Testis (tissue), 3 donors: ENCODE results near the gene TAF1. TPM values are rescaled to one million over a fixed set of nuclear protein-coding genes. Genes with fewer than 3 reads are reported as not detected.
"Not testable (repeated sequence)": the region's sequence is repeated elsewhere in the genome, so short reads cannot be mapped to it uniquely, and the experiment has no call there.

Experiments used
- DNase-seq: peaks from one replicate; pipeline ENCODE4 v3.0.0-alpha.2; 2019
- H3K27ac ChIP-seq, 2 donors: fragments of 200-600 bp; sonication (generic); one replicate each; pipeline ENCODE4 v1.5.1; 2019
- H3K27me3 ChIP-seq: fragments of 200-600 bp; sonication (generic); one replicate; pipeline ENCODE4 v1.5.1; 2019
- H3K36me3 ChIP-seq: fragments of 200-600 bp; sonication (generic); one replicate; pipeline ENCODE4 v1.5.1; 2017; ENCODE audit warnings: low read depth; ENCODE audit errors: missing control alignments
- H3K4me1 ChIP-seq: fragments of 200-600 bp; sonication (generic); one replicate; pipeline ENCODE4 v1.5.1; 2019
- H3K4me3 ChIP-seq, 2 donors: fragments of 200-600 bp; sonication (generic); one replicate each; pipeline ENCODE4 v1.5.1; 2017 to 2019
- H3K9me3 ChIP-seq: fragments of 200-600 bp; sonication (generic); one replicate; pipeline ENCODE4 v1.5.1; 2017
- POLR2A ChIP-seq: fragments of 450-650 bp; IDR thresholded peaks from one replicate; pipeline ENCODE4 v1.6.1; 2017; ENCODE audit warnings: antibody characterized with exemption, mild to moderate bottlenecking, moderate library complexity
- WGBS, 2 donors: methylation state at CpG; one replicate each; pipeline ENCODE4 v1.1.5; 2018; 5-methylcytosine and 5-hydroxymethylcytosine counted together
- intact Hi-C: fragments of 100-400 bp; cut with DNase I; formaldehyde crosslinking; loops from one replicate; pipeline ENCODE4 v1.15.1; 2023; ENCODE audit warnings: low total_unique reads
- polyA plus RNA-seq: library from polyadenylated mRNA; stranded (reverse); fragments of 350-450 nt; fragmentation: Illumina TruSeq; extraction: RNeasy Lipid Tissue Mini Kit (QIAGEN cat#74804); gene quantifications from one replicate; pipeline ENCODE4 v1.2.3, GENCODE V29; 2014; ENCODE audit warnings: low read depth, low replicate concordance; ENCODE audit not compliant: insufficient read depth
- total RNA-seq, 2 donors: library from RNA; depleted of rRNA; stranded (reverse); fragments of >200 nt; gene quantifications; one replicate each; pipeline ENCODE4 v1.2.3, GENCODE V29; 2016
- TF ChIP-seq, protein P1 (sequence below), 3 experiments: fragments of 450-650 bp in 2 of 3; fragments of 200-600 bp in 1 of 3; sonication (generic) in 1 of 3; IDR thresholded peaks; one replicate each; pipeline ENCODE4 v1.5.1; 2016 to 2019; ENCODE audit warnings: antibody characterized with exemption in 3 of 3, mild to moderate bottlenecking in 2 of 3, moderate library complexity in 1 of 3

Gene TAF1
- total and polyA plus RNA-seq, 3 donors from 2014 or later, result 21.4 to 78.4 (median 74.9) TPM

DNA sequence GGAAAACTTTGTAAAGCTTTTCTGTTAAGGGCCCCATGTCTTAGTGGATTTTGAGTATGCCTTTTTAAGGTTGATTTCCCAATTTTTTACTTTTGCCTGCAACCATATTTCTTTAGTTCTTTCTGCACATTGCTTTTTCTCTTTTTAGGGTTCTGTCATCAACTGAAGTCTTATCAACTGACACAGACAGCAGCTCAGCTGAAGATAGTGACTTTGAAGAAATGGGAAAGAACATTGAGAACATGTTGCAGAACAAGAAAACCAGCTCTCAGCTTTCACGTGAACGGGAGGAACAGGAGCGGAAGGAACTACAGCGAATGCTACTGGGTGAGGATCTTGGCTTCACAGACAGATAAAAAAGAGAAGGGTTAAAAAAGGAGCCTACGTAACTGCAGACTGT lies 27.8 kb downstream of the TAF1 start:
- Histone ChIP-seq H3K4me3 (no peak overlapping the region), H3K9me3 (no peaks in the 10 kb centered on the region), H3K36me3 (no peaks in the 10 kb centered on the region), H3K27me3 (no peaks in the 10 kb centered on the region), H3K27ac (no peak overlapping the region), H3K4me1 (no peaks in the 10 kb centered on the region)
- no peak for DNase-seq
- intact Hi-C loops, result no loop called here
- no peak for TF ChIP-seq POLR2A
- TF ChIP-seq, protein P1, sequence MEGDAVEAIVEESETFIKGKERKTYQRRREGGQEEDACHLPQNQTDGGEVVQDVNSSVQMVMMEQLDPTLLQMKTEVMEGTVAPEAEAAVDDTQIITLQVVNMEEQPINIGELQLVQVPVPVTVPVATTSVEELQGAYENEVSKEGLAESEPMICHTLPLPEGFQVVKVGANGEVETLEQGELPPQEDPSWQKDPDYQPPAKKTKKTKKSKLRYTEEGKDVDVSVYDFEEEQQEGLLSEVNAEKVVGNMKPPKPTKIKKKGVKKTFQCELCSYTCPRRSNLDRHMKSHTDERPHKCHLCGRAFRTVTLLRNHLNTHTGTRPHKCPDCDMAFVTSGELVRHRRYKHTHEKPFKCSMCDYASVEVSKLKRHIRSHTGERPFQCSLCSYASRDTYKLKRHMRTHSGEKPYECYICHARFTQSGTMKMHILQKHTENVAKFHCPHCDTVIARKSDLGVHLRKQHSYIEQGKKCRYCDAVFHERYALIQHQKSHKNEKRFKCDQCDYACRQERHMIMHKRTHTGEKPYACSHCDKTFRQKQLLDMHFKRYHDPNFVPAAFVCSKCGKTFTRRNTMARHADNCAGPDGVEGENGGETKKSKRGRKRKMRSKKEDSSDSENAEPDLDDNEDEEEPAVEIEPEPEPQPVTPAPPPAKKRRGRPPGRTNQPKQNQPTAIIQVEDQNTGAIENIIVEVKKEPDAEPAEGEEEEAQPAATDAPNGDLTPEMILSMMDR (IDR thresholded peaks at IDR 0.05), result no peak
- 69 to 91% methylated on average over 5 of the region's 5 CpGs for WGBS, 2 donors

- WGBS, 2 donors, result 75% methylated on average over 2 to 5 of the region's 5 CpGs
- TF ChIP-seq, protein P1 (IDR thresholded peaks at IDR 0.05), result no peak
- TF ChIP-seq POLR2A, result no peak
Measured at GRCh38 chrX:71396576-71396975, 30.4 kb downstream of the TAF1 start.

GRCh38 chrX:71400710-71401109 lies 34.6 kb downstream of the TAF1 start:
- TF ChIP-seq POLR2A, result no peak
- TF ChIP-seq, protein P1 (IDR thresholded peaks at IDR 0.05), result no peak
- H3K9me3 ChIP-seq, result no peaks in the 10 kb centered on the region
- no peaks in the 10 kb centered on the region for H3K27me3 ChIP-seq
- no peaks in the 10 kb centered on the region for H3K4me1 ChIP-seq
- H3K27ac ChIP-seq, result no peak overlapping the region
- intact Hi-C loops, result no loop called here
- 90 to 94% methylated on average over 1 of the region's 1 CpG for WGBS, 2 donors
- no peak overlapping the region for H3K4me3 ChIP-seq
- no peak for DNase-seq
- no peaks in the 10 kb centered on the region for H3K36me3 ChIP-seq

More at GRCh38 chrX:71396576-71396975, 30.4 kb downstream of the TAF1 start:
- Histone ChIP-seq H3K4me3 (no peak overlapping the region), H3K27me3 (no peaks in the 10 kb centered on the region), H3K36me3 (no peaks in the 10 kb centered on the region), H3K9me3 (no peaks in the 10 kb centered on the region), H3K27ac (no peak overlapping the region), H3K4me1 (no peaks in the 10 kb centered on the region)
- no peak for DNase-seq
- intact Hi-C loops, result no loop called here

- H3K9me3 ChIP-seq, H3K27ac ChIP-seq, H3K4me1 ChIP-seq, H3K4me3 ChIP-seq, H3K36me3 ChIP-seq, DNase-seq, H3K27me3 ChIP-seq, intact Hi-C loops: not testable (repeated sequence)
- WGBS, 2 donors, result 17% methylated on average over 1 of the region's 5 CpGs; no CpG with 5 or more reads in 1 of the 2 donors
Measured at GRCh38 chrX:71416260-71416659, 50.1 kb downstream of the TAF1 start.

DNA sequence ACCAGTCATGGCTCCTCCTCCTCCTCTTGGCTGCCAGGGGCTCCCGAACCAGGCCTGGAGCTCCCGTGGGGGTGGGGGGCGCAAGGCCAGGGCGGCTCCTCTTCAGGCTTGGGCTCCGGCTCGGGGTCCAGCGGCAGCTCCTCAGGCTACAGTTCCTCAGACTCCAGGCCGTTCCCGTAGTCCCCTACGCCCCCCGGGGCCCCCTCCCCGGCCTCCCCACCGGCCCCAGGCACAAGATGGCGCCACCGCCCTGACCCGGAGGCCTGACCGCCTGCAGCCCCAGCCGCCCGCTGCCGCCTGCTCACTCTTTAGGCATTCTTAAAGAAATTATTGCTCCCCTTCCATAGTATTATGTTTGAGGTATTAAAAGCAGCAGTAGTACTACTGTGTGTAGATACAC lies 54.5 kb downstream of the TAF1 start:
- Histone ChIP-seq H3K9me3 (no peaks in the 10 kb centered on the region), H3K4me3 (no peak overlapping the region), H3K36me3 (no peaks in the 10 kb centered on the region), H3K4me1 (no peaks in the 10 kb centered on the region), H3K27ac (no peak overlapping the region), H3K27me3 (no peaks in the 10 kb centered on the region)
- intact Hi-C loops, result no loop called here
- no peak for DNase-seq
- no peak for TF ChIP-seq POLR2A
- TF ChIP-seq, protein P1 (IDR thresholded peaks at IDR 0.05), result no peak
- WGBS, 2 donors, result 88 to 96% methylated on average over 13 to 15 of the region's 20 CpGs
